ENCODE data around the gene PYGO1.
"Not testable (repeated sequence)": the region's sequence is repeated elsewhere in the genome, so short reads cannot be mapped to it uniquely, and the experiment has no call there.

PYGO1 gene

DNA sequence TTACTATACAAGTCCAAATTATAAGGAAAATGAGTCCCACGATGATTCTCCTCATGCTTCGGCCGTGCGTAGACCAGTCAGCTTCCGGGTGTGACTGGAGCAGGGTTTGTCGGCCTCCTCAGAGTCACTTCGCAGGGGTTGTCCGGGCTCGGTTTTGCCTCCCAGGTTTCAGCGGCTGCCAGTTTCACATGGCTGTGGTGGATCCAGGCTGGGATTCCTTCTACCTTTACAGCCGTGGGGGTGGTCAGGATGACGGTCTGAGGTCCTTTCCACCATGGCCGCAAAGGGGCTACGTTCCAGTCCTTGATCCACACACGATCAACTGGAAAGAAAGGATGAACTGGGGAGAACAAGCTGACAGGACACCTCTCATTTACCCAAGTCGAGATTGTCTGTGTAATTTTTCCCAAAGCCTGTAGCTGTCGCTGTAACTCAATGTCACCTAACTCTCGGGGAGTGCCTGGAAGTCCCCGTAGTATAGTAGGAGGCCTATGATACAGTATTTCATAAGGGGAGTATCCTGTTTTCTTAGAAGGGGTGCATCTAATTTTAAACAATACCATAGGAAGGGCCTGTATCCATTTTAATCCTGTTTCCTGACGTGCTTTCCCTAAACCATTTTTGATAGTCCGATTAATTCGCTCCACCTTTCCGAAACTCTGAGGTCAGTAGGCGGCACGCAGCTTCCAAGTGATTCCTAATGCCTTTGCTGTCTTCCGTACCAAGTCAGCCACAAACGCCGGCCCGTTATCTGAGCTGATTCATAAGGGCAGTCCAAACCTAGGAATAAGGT is 74.3 kb downstream of the PYGO1 start:
- not testable (repeated sequence) for H3K27ac ChIP-seq; DNase-seq (ENCODE audit: low read depth, low spot score)

DNA sequence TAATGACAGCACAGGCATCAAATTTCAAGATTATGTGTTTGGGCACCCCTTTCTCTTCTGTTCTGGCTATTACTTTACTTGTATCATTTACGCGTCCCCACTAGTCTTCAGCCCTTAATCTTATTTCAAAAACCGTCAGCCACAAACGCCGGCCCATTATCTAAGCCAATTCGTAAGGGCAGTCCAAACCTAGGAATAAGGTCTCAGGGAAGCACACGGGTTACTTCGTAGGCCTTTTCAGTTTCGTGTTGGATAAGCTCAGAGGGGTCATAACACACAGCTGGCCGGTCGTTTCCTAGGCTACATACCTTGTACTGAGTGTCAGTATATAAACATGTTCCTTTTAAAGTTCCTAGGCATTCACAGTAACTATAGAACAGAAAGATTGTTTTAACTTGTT is 75.0 kb downstream of the PYGO1 start:
- no peak overlapping the region for H3K27ac ChIP-seq
- no peak for DNase-seq (ENCODE audit: low read depth, low spot score)

DNA sequence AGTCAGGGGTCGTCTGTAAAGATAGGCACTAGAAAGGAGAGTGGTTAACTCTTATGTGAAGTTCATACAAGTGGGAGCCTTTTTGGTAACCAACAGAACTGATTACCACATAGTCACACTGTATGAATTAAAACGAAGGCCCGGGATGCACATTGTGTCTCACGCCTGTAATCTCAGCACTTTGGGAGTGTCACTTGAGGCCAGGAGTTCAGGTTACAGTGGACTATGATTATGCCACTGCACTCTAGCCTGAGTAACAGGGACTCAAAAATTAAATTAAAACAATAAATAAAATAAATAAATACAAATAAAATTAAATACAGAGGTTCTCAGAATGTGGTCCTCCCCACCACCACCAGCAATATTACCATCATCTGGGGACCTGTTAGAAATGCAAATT is 80.6 kb downstream of the PYGO1 start:
- DNase-seq (ENCODE audit: low read depth, low spot score): no peak
- H3K27ac ChIP-seq: no peak overlapping the region

DNA sequence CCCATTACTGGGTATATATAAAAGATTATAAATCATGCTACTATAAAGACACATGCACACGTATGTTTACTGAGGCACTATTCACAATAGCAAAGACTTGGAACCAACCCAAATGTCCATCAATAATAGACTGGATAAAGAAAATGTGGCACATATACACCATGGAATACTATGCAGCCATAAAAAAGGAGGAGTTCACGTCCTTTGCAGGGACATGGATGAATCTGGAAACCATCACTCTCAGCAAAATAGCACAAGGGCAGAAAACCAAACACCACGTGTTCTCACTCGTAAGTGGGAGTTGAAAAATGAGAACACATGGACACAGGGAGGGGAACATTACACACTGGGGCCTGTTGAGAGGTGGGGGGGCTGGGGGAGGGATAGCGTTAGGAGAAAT is 82.7 kb downstream of the PYGO1 start:
- DNase-seq (ENCODE audit: low read depth, low spot score); H3K27ac ChIP-seq: not testable (repeated sequence)

DNA sequence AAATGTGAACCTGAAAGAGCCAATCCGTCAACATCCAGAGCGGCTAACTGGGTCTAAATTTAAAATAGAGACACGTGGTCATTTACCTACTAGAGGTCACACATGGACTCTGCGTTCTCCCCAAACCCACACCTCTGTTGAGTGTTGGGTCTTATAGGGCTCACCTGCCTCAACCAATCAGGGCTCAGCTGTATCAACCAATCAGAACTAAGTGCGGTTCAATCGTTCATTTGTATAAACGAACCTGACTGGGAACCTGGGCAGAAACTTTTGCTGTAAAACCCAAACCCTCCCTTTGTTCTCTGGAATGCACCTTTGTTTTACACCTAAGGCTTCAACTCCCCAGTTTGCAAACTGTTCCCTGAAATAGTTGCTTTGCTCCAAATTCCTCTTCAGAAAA is 89.0 kb downstream of the PYGO1 start:
- no peak overlapping the region for H3K27ac ChIP-seq
- no peak for DNase-seq (ENCODE audit: low read depth, low spot score)

DNA sequence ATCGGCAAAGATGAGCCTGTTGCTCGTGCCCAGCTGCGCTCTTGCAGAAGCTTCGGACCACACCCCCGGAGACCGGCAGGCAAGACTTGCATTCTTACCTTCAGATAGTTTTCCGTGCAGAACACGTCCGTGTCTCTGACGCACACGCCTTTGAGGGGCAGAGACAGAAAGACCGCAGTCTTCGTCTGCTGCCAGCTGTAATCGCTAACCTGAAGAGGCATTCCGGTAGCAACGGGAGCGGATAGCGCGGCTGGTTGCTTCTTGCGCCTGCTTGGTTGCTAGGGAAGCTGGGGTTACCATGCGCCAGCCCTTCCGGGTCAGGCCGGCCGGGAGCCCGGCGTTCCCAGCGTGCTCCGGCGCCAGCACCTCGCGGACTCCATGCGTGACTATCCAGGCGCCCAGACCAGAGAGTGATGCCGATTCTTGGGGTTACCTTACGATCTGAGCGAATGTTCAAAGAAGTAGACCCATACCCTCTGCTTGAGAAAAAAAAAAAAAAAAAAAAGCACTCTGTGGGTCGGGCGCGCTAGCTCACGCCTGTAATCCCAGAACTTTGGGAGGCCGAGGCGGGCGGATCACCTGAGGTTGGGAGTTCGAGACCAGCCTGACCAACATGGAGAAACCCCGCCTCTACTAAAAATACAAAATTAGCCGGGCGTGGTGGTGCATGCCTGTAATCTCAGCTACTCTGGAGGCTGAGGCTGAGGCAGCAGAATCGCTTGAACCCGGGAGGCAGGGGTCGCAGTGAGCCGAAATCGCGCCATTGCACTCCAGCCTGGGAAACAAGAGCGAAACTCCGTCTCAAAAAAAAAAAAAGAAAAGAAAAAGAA is 89.8 kb downstream of the PYGO1 start:
- peak overlapping the region; percentile 55 for H3K27ac ChIP-seq
- peak; percentile 37 for DNase-seq (ENCODE audit: low read depth, low spot score)

DNA sequence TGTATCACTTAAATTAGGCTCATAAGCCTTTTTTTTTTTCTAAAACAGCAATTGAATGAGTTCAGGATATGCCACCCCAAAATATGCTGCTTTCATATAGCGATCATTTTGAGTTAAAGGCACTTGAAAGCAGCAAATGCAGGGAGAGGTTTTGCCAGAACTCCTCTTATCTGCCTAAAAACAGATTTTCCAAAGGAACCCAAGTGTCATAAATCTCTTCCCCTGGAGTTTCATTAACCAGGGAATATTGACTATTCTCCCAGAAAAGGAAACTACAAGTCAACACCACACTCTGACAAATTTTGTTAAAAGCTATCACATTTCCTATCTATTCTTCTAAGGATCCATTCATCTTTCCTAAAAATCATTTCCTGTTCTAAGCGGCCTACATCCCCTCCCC is 91.4 kb downstream of the PYGO1 start:
- DNase-seq (ENCODE audit: low read depth, low spot score): no peak

DNA sequence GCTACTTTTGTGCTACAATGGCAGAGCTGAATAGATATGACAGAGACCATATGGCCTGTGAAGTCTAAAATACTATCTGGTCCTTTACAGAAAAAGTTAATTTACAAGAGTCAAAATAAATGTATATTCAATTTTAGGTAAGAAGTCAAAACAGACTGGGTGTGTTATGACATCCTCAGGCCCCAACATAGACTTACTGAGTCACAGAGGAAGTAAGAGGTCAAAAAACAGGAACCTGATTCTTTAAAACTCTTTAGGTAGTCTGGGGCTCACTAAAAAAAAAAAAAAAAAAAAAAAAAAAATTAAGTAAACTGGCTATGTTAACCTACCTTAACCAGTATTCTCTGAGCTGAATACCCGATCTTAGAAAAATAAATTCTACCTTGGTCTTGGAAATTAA is 93.2 kb downstream of the PYGO1 start:
- no peak for DNase-seq (ENCODE audit: low read depth, low spot score)

More for the DNA sequence above, 91.4 kb downstream of the PYGO1 start:
- no peak overlapping the region for H3K27ac ChIP-seq

DNA sequence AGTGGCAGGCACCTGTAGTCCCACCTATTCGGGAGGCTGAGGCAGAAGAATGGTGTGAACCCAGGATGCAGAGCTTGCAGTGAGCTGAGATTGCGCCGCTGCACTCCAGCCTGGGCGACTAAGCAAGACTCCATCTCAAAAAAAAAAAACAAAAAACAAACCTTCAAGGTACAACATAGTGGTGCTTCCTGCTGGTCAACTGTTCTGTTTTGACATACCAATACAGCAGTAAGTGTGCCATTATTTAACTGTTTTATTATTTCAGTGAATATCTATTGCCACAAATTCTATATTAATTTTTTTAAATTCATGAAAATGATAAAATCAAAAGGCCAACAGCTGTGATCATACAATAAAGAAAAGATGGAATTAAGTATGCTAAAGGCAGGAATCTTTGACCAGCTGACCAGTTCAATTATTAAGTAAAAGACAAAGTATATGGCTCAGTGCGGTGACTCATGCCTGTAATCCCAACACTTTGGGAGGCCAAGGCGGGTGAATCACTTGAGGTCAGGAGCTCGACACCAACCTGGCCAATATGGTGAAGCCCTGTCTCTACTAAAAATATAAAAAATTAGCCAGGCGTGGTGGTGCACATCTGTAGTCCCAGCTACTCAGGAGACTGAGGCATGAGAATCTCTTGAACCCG is 99.1 kb downstream of the PYGO1 start:
- H3K27ac ChIP-seq; DNase-seq (ENCODE audit: low read depth, low spot score): not testable (repeated sequence)

More for the DNA sequence above, 93.2 kb downstream of the PYGO1 start:
- H3K27ac ChIP-seq: no peak overlapping the region

Data from epithelial cell of prostate (primary cell).